Lower leg skin (tissue), 3 donors: ENCODE measurements around the gene CHML.

ENCODE experiments used
- POLR2A ChIP-seq, 2 donors: fragments of 450-650 bp; IDR thresholded peaks; one replicate each; pipeline ENCODE4 v1.6.1; 2016 to 2017; ENCODE audit warnings: antibody characterized with exemption in 2 of 2, mild to moderate bottlenecking in 1 of 2, moderate library complexity in 1 of 2
- TF ChIP-seq, protein P1 (sequence below), 3 donors: fragments of 450-650 bp; IDR thresholded peaks; one replicate each; pipeline ENCODE4 v1.5.1; 2016; ENCODE audit warnings: antibody characterized with exemption in 3 of 3, mild to moderate bottlenecking in 3 of 3, moderate library complexity in 2 of 3

DNA sequence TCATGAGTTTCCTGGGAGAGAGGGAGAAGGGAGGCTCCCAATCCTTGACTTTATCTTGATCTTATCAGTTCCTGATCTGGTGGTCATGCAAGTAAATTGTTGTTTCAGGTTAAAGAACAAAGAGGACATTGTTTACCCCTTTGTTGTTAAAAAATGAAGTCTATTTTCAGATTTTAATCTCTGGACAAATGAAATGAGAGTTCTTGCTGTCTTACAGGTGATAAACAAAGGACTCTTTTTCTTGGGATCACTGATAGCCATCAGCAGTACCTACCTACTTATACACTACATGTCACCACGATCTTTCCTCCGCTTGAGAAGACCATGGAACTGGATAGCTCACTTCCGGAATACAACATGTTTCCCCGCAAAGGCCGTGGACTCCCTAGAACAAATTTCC is 48.4 kb downstream of the CHML start:
- TF ChIP-seq, protein P1, sequence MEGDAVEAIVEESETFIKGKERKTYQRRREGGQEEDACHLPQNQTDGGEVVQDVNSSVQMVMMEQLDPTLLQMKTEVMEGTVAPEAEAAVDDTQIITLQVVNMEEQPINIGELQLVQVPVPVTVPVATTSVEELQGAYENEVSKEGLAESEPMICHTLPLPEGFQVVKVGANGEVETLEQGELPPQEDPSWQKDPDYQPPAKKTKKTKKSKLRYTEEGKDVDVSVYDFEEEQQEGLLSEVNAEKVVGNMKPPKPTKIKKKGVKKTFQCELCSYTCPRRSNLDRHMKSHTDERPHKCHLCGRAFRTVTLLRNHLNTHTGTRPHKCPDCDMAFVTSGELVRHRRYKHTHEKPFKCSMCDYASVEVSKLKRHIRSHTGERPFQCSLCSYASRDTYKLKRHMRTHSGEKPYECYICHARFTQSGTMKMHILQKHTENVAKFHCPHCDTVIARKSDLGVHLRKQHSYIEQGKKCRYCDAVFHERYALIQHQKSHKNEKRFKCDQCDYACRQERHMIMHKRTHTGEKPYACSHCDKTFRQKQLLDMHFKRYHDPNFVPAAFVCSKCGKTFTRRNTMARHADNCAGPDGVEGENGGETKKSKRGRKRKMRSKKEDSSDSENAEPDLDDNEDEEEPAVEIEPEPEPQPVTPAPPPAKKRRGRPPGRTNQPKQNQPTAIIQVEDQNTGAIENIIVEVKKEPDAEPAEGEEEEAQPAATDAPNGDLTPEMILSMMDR (IDR thresholded peaks at IDR 0.05) = no peak
- TF ChIP-seq POLR2A (IDR thresholded peaks at IDR 0.05) = no peak
